Measurements from ENCODE around the gene CST5.
"Not testable (repeated sequence)": the region's sequence is repeated elsewhere in the genome, so short reads cannot be mapped to it uniquely, and the experiment has no call there.

CST5 gene

GRCh38 chr20:23887856-23888255 is 8.3 kb upstream of the CST5 start:
- DNase-seq, result no peak

DNA sequence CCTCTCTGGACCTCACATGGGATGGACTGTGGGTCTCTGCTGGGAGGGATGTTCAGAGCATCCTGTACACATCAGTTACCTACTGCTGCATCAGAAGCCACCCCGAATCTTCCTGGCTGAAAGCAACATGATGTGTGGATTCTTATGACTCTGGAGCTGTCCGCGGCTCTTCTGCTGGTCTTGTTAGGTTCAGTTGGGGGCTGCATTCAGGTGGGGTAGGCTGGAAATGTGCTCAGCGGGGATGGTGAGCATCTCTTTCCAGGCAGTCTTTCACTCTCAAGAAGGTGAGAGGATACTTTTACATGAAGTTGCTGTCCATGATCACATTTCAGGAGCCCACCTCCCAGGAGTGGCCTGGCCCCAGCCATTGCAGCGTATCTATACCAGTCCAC is 5.2 kb upstream of the CST5 start:
- DNase-seq, result no peak

DNA sequence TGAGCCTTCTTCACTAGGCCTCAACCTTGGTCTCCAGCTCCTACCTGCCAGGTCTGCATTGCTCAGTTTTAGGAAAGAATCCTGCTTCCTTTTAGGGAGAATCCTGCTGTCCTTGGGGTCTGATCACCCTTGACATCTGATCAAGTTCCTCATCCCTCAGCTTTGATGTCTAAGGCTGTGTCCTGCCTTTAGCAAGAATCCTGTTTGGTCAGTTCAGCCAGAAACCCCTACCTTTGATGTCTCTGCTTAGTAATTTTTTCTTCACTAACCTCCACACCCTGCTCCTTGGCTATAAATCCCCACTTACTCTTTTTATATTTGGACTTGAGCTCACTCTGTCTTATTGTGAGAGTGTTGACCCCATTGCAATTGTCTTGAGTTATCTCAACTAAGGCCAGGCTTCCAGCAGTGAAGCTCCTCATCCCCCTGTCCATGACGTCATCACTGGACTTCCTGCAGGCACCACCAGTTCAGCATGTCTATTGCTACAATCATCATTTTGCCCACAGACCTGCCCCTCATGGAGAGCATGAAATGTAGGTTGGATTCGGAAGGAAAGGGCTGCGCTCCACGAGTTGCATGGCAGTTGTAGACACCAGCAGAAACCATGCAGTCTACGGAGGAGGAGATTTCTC is 4.7 kb upstream of the CST5 start:
- no peak for DNase-seq

DNA sequence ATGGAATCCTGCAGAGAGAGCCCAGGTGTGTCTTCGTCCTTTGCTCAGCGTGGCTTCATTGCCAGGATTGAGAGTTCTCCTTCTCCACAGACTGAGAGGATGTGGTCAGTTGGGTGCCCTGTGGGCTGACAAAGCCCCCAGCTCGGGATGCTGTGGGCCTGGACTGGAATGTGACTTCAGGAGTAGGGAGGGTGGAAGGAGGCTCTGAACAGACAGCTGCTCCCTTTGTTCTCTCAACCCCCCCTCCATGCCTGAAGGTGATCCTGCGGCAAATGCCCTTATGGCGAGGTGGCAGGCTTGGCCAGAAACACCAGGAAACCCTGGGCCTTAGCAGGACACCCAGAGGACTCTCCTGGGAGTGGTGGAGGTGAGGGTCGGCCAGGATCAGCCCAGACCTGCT is 1.8 kb upstream of the CST5 start:
- no peak for DNase-seq

DNA sequence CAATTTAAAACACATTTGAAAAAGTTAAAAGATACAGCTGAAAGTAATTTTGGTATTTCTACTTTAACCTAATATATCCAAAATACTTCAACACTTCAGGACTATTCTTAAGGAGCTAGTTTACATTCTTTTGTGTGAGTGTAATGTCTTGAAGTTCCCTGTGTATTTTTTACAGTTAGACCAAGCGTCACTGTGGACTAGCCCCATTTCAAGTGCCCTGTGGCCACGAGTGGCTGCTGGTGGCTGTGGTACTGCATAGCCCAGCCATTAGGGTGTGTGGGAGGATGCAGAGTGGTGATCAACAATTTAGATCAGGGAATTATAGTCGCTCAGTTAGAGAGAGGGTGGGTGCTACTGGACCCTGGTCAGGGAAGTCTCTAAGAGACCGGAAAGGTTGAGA is 869 bp upstream of the CST5 start:
- DNase-seq, result no peak

DNA sequence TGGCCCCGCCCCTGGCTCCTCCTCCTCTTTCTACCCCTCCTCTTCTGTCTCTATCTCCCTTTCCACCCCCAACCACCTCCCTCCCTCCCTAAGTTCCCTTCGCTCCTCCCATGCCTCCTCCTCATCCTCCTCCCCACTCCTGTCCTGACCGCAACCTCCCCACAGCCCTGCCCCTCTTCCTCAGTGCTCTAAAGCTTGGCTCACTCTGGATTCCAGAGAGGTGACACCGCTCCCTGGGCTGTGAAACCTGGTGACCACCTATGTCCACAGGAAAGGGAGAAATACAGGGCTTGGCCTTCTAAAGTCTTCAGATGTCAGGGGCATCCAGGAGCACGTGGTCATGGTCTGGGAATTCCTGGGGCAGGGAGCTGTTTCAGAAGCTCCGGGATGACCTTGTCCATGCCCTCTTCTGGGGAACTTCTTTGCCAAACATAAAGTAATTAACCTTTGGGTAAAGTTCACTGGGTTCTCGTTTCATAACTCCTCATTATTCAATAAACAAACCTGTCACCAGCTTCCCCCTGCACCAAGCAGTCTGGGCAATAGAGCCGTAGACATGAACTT is 345 bp upstream of the CST5 start:
- DNase-seq, result no peak

DNA sequence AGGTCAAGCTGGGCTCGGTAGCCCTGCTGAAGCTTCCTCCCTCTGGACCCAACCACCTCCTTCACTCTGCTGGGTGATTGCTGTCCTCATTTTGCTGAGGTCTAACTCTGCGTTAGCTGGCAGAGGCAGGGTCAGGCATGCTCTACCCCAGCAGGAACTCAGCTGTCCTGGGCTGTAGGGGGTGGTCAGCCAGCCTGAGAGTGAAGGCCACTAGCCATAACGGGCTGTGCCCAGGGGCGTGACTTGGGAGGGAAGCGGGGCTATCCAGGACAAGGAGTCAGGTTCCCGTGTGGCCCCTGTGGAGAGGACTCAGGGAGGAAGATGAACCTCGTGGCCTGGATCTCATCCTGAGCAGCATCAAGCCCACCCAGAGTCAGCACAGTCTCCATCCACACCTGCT is 761 bp downstream of the CST5 start:
- DNase-seq, result no peak

DNA sequence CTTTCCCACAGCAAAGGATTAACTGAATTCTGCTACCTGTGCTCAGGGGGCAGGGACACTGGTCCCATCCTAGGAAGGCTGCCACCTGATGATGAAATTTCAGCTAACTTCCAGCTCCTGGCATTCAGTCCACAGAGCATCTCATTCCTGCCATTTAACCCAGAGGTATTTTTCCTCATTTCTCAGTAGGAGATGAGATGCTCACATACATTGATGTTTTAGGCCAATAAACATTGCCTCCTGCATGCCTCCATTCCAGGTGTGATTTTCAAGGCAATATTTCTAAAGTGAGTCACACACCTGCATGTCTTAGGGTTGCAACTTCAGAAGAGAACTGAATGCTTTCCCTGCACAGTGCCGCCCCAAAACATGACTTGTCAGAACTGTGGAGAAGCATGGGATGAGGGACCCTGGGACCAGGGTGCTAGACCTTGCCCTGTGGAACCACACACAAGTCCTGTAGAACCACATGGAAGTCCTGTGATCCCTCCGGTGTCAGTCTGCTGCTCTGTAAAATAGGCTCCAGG is 1.5 kb downstream of the CST5 start:
- DNase-seq, result not testable (repeated sequence)

DNA sequence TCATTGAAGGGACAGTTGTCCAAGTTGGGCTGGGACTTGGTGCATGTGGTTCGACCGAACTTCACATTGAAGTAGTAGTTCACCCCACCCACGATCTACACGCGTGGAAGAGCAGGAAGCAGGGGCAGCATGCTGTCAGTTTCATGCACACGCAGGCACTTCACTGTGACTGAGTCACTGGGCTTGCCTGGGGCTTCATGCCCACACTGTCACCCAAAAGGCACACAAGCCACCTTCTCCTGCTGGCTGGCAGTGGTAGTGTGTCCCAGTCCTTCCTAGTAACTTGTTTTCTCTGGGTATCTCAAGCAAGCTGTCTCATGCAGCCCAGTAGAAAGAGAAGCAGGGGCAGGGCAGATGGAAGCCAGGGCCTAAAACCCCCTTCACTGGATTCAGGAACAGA is 2.0 kb downstream of the CST5 start:
- DNase-seq, result no peak

GRCh38 chr20:23875606-23876237 is 3.8 kb downstream of the CST5 start:
- no peak for DNase-seq

DNA sequence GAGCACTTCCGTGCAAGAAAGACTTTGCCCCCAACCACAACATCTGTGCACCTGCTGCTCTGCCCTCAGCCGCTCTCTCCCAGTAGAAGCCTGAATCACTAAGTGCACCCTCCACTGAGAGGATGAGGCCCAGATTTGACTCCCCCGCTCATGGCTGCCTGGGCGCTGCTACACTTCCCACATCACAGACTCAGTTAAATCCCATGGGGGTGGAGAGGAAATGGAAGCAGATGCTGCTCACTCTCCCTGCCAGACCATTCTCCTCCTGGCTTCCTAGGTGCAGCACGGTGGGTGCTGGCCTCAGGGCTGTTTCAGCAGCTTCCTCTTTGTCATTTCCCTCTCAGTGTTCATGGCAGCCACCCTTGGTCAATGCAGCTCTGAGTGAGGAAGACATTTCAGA is 4.8 kb downstream of the CST5 start:
- no peak for DNase-seq

DNA sequence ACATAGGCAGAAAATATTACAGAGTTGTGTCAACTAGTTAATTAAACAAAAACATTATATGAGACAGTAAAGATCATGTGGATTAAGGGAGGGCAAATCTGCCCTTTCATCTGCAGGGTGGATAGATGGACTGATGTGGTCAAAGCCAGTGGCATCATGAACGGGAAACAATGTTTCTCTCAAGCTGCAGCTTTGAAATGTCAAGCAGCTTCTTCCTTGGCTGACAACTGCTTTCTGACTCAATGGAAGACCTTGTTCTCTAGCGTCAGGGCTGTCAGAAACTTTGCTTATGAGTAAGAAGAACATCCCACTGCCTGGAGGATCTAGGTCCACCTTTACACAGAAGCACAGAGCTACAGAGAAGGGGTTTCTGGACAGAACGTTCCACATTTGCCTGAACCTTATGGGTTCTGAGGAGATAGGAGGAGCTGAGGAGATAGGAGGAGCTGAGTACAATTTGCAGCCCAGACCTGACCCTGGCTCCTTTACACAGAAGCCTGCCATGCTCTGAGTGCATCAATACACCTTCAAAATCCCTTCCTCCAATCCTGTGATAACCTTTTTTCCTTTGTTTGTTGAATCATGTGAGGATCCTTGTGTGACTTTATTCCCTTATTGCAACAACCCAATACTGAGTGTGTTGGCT is 6.1 kb downstream of the CST5 start:
- DNase-seq, result no peak

GRCh38 chr20:23872065-23872464 is 7.5 kb downstream of the CST5 start:
- no peak for DNase-seq

DNA sequence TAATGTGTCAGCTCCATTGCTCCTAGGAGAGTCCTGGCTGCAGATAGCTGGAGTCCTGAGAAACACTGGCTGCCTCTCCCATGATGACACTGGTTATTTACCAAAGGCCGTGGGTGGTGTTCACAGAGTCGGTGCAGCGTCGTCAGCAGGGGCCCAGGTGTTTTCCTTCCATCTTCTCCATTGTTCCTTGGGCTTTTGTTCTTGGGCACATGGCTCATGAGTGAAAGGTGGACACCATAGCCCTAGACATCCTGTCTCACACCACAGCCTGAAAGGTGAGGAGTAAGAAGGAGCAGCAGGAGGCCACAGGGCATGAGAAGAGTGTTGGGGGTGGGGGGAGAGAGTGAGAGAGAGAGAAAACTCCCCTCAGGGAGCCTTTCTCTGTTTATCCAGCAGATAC is 9.1 kb downstream of the CST5 start:
- DNase-seq, result no peak

- no peak for DNase-seq
Observed at GRCh38 chr20:23869520-23869919, 10.0 kb downstream of the CST5 start.

- no peak for DNase-seq
Observed at GRCh38 chr20:23868321-23868720, 11.2 kb downstream of the CST5 start.

GRCh38 chr20:23867152-23867776 is 12.3 kb downstream of the CST5 start:
- DNase-seq, result no peak

DNA sequence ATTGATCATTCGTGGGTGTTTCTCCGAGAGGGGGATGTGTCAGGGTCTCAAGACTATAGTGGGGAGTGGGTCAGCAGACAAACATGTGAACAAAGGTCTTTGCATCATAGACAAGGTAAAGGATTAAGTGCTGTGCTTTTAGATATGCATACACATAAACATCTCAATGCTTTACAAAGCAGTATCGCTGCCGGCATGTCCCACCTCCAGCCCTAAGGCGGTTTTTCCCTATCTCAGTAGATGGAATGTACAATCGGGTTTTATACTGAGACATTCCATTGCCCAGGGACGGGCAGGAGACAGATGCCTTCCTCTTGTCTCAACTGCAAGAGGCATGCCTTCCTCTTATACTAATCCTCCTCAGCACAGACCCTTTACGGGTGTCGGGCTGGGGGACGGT is 18.8 kb downstream of the CST5 start:
- DNase-seq, result not testable (repeated sequence)

- DNase-seq, result no peak
Observed at GRCh38 chr20:23857962-23858595, 21.5 kb downstream of the CST5 start.

GRCh38 chr20:23856736-23857135 is 22.8 kb downstream of the CST5 start:
- DNase-seq, result no peak

DNA sequence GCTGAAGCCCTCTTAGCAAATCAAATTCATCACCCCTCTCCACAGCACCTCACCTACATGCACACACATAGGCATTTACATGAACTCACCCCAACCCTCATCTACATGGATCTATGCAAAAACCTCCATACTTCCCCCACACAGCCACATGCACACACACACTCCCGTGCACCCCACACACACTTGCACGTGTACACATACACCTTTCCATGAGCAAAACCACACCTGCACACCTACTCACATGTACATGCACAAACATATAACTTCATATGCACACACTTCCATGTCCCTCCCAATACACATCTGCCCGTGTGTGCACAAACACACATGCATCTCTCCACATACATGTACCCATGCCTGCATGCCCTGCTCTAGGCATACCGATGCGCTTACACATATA is 23.3 kb downstream of the CST5 start:
- no peak for DNase-seq

DNA sequence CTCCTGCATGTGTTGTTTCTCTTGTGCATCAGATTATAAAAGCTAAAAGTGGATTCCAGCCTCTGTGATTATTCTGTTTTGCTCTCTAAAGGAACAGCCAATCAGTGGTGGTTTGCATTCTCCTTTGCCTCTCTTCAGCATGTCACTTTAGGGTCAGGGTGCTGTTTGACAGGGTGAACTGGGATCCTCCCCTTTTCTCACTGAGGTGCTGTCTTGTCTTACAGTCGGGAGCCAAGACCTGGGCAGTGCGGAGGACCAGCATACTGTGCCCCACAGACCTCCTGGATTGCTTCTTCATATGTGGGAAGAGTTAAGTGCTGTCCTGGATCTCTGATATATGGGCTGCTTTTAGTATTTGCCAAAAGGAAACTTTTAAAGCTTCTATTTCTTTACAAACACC is 37.9 kb downstream of the CST5 start:
- no peak for DNase-seq

- DNase-seq, result no peak
Observed at GRCh38 chr20:23835716-23836115, 43.8 kb downstream of the CST5 start.

Data from bone marrow (tissue), 2 donors.